ENCODE data around the gene CDK14. TPM values are rescaled to one million over a fixed set of nuclear protein-coding genes. Genes with fewer than 3 reads are reported as not detected.

The CDK14 gene
- total RNA-seq, 2 experiments from 2014 or later, result not detected

- CTCF ChIA-PET, result no interaction called here
- no peaks in the 10 kb centered on the region for H3K27me3 Mint-ChIP-seq
- no peaks in the 10 kb centered on the region for H3K36me3 Mint-ChIP-seq (ENCODE audit: low read depth)
- POLR2A ChIA-PET, result no interaction called here
- DNase-seq, result no peak
- no peaks in the 10 kb centered on the region for H3K9me3 Mint-ChIP-seq
- no peak overlapping the region for H3K4me3 Mint-ChIP-seq
- no peak overlapping the region for H3K27ac Mint-ChIP-seq
- no peaks in the 10 kb centered on the region for H3K4me1 Mint-ChIP-seq
Measured at GRCh38 chr7:90938371-90938770, 342.2 kb downstream of the CDK14 start.

GRCh38 chr7:90939666-90940065 is 343.5 kb downstream of the CDK14 start:
- ChIA-PET POLR2A (no interaction called here), CTCF (no interaction called here)
- Mint-ChIP-seq H3K4me3 (no peak overlapping the region), H3K27ac (no peak overlapping the region), H3K36me3 (ENCODE audit: low read depth) (no peaks in the 10 kb centered on the region), H3K27me3 (no peaks in the 10 kb centered on the region), H3K4me1 (no peaks in the 10 kb centered on the region), H3K9me3 (no peaks in the 10 kb centered on the region)
- DNase-seq, result no peak

GRCh38 chr7:90944021-90944420 is 347.9 kb downstream of the CDK14 start:
- H3K4me1 Mint-ChIP-seq, result no peaks in the 10 kb centered on the region
- H3K9me3 Mint-ChIP-seq, result no peaks in the 10 kb centered on the region
- no peak overlapping the region for H3K27ac Mint-ChIP-seq
- H3K27me3 Mint-ChIP-seq, result no peaks in the 10 kb centered on the region
- POLR2A ChIA-PET, result no interaction called here
- CTCF ChIA-PET, result no interaction called here
- DNase-seq, result no peak
- no peak overlapping the region for H3K4me3 Mint-ChIP-seq
- no peaks in the 10 kb centered on the region for H3K36me3 Mint-ChIP-seq (ENCODE audit: low read depth)

GRCh38 chr7:90945104-90945787 is 349.1 kb downstream of the CDK14 start:
- Mint-ChIP-seq H3K4me3 (no peak overlapping the region), H3K9me3 (no peaks in the 10 kb centered on the region)

GRCh38 chr7:90946730-90947501 is 350.8 kb downstream of the CDK14 start:
- no peak overlapping the region for H3K4me3 Mint-ChIP-seq
- CTCF ChIA-PET, result no interaction called here
- DNase-seq, result no peak
- H3K9me3 Mint-ChIP-seq, result no peaks in the 10 kb centered on the region
- H3K36me3 Mint-ChIP-seq (ENCODE audit: low read depth), result no peaks in the 10 kb centered on the region
- no peaks in the 10 kb centered on the region for H3K27me3 Mint-ChIP-seq
- H3K4me1 Mint-ChIP-seq, result no peaks in the 10 kb centered on the region
- H3K27ac Mint-ChIP-seq, result no peak overlapping the region
- POLR2A ChIA-PET, result no interaction called here

More at GRCh38 chr7:90945104-90945787, 349.1 kb downstream of the CDK14 start:
- no peak overlapping the region for H3K27ac Mint-ChIP-seq
- no peaks in the 10 kb centered on the region for H3K36me3 Mint-ChIP-seq (ENCODE audit: low read depth)
- ChIA-PET CTCF (no interaction called here), POLR2A (no interaction called here)
- DNase-seq, result no peak
- no peaks in the 10 kb centered on the region for H3K4me1 Mint-ChIP-seq
- no peaks in the 10 kb centered on the region for H3K27me3 Mint-ChIP-seq

- no peaks in the 10 kb centered on the region for H3K4me1 Mint-ChIP-seq
Measured at GRCh38 chr7:90948085-90948484, 352.0 kb downstream of the CDK14 start.

GRCh38 chr7:90951229-90951628 is 355.1 kb downstream of the CDK14 start:
- no peaks in the 10 kb centered on the region for H3K36me3 Mint-ChIP-seq (ENCODE audit: low read depth)
- no peak for DNase-seq
- H3K4me1 Mint-ChIP-seq, result no peaks in the 10 kb centered on the region
- H3K4me3 Mint-ChIP-seq, result no peak overlapping the region
- H3K27me3 Mint-ChIP-seq, result no peaks in the 10 kb centered on the region
- H3K9me3 Mint-ChIP-seq, result no peaks in the 10 kb centered on the region
- ChIA-PET POLR2A (no interaction called here), CTCF (no interaction called here)
- no peak overlapping the region for H3K27ac Mint-ChIP-seq

More at GRCh38 chr7:90948085-90948484, 352.0 kb downstream of the CDK14 start:
- H3K27ac Mint-ChIP-seq, result no peak overlapping the region
- DNase-seq, result no peak
- H3K4me3 Mint-ChIP-seq, result no peak overlapping the region
- H3K36me3 Mint-ChIP-seq (ENCODE audit: low read depth), result no peaks in the 10 kb centered on the region
- no peaks in the 10 kb centered on the region for H3K9me3 Mint-ChIP-seq
- ChIA-PET POLR2A (no interaction called here), CTCF (no interaction called here)
- H3K27me3 Mint-ChIP-seq, result no peaks in the 10 kb centered on the region

GRCh38 chr7:90951986-90952954 is 356.1 kb downstream of the CDK14 start:
- ChIA-PET CTCF (no interaction called here), POLR2A (no interaction called here)
- DNase-seq, result no peak
- H3K27ac Mint-ChIP-seq, result no peak overlapping the region
- no peaks in the 10 kb centered on the region for H3K4me1 Mint-ChIP-seq
- no peak overlapping the region for H3K4me3 Mint-ChIP-seq
- H3K9me3 Mint-ChIP-seq, result no peaks in the 10 kb centered on the region
- no peaks in the 10 kb centered on the region for H3K36me3 Mint-ChIP-seq (ENCODE audit: low read depth)
- no peaks in the 10 kb centered on the region for H3K27me3 Mint-ChIP-seq

GRCh38 chr7:90955641-90956207 is 359.6 kb downstream of the CDK14 start:
- Mint-ChIP-seq H3K4me3 (no peak overlapping the region), H3K27me3 (no peaks in the 10 kb centered on the region), H3K36me3 (ENCODE audit: low read depth) (no peaks in the 10 kb centered on the region), H3K27ac (no peak overlapping the region), H3K4me1 (no peaks in the 10 kb centered on the region), H3K9me3 (no peaks in the 10 kb centered on the region)
- POLR2A ChIA-PET, result no interaction called here
- DNase-seq, result no peak
- CTCF ChIA-PET, result no interaction called here

- CTCF ChIA-PET, result no interaction called here
- Mint-ChIP-seq H3K4me1 (no peaks in the 10 kb centered on the region), H3K4me3 (no peak overlapping the region), H3K27ac (no peak overlapping the region), H3K9me3 (no peaks in the 10 kb centered on the region), H3K36me3 (ENCODE audit: low read depth) (no peaks in the 10 kb centered on the region), H3K27me3 (no peaks in the 10 kb centered on the region)
- DNase-seq, result no peak
- POLR2A ChIA-PET, result no interaction called here
Measured at GRCh38 chr7:90957883-90958282, 361.8 kb downstream of the CDK14 start.

- Mint-ChIP-seq H3K4me1 (no peaks in the 10 kb centered on the region), H3K27ac (no peak overlapping the region), H3K9me3 (no peaks in the 10 kb centered on the region), H3K36me3 (ENCODE audit: low read depth) (no peaks in the 10 kb centered on the region), H3K27me3 (no peaks in the 10 kb centered on the region), H3K4me3 (no peak overlapping the region)
- no peak for DNase-seq
- POLR2A ChIA-PET, result no interaction called here
- CTCF ChIA-PET, result no interaction called here
Measured at GRCh38 chr7:90958647-90959046, 362.5 kb downstream of the CDK14 start.

GRCh38 chr7:90961037-90961725 is 365.1 kb downstream of the CDK14 start:
- ChIA-PET CTCF (no interaction called here), POLR2A (no interaction called here)
- no peaks in the 10 kb centered on the region for H3K4me1 Mint-ChIP-seq
- no peaks in the 10 kb centered on the region for H3K36me3 Mint-ChIP-seq (ENCODE audit: low read depth)
- H3K27me3 Mint-ChIP-seq, result no peaks in the 10 kb centered on the region
- no peak overlapping the region for H3K4me3 Mint-ChIP-seq
- no peak for DNase-seq
- H3K27ac Mint-ChIP-seq, result no peak overlapping the region
- no peaks in the 10 kb centered on the region for H3K9me3 Mint-ChIP-seq

Data from activated CD4-positive, alpha-beta T cell treated with anti-CD3 and anti-CD28 coated beads, Interleukin-2, amount 10 ng/mL, durations not matched to agents 7 days and 5 days (primary cell).